Activated naive CD8-positive, alpha-beta T cell (primary cell): ENCODE results near the gene GBE1.

Experiments used
- H3K27ac Mint-ChIP-seq: one replicate; pipeline ENCODE4 v1.8.0; 2021; ENCODE audit warnings: mixed read lengths
- H3K27me3 Mint-ChIP-seq: one replicate; pipeline ENCODE4 v1.8.0; 2021; ENCODE audit warnings: mixed read lengths
- H3K36me3 Mint-ChIP-seq: one replicate; pipeline ENCODE4 v1.8.0; 2021; ENCODE audit warnings: mixed read lengths
- H3K4me1 Mint-ChIP-seq: one replicate; pipeline ENCODE4 v1.8.0; 2021; ENCODE audit warnings: low read depth, mixed read lengths
- H3K4me3 Mint-ChIP-seq: one replicate; pipeline ENCODE4 v1.8.0; 2021; ENCODE audit warnings: mild to moderate bottlenecking, mixed read lengths
- H3K9me3 Mint-ChIP-seq: one replicate; pipeline ENCODE4 v1.8.0; 2021; ENCODE audit warnings: low read depth, mixed read lengths

GBE1 gene

DNA sequence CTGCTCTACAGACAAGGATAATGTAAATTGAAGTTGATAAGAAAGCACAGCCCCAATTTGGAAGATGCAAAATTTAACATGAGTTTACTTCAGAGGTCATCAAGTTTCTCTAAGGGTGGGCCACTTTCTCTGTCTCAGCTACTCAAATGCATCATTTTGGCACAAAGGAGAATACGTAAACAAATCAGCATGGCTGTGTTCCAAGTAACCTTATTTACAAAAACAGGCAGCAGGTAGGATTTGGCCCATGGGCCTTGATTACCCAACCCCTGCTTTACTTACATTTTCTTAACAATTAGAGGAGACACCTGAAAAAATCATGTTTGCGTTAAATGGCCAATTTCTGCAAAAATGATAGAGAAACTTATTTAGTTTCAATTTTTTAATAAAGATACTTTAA, 181.7 kb downstream of the GBE1 start:
- Mint-ChIP-seq H3K36me3 (peaks cover 4% of the 10 kb centered on the region), H3K9me3 (no peaks in the 10 kb centered on the region), H3K4me1 (no peaks in the 10 kb centered on the region), H3K27ac (no peak overlapping the region), H3K4me3 (no peak overlapping the region), H3K27me3 (no peaks in the 10 kb centered on the region)

DNA sequence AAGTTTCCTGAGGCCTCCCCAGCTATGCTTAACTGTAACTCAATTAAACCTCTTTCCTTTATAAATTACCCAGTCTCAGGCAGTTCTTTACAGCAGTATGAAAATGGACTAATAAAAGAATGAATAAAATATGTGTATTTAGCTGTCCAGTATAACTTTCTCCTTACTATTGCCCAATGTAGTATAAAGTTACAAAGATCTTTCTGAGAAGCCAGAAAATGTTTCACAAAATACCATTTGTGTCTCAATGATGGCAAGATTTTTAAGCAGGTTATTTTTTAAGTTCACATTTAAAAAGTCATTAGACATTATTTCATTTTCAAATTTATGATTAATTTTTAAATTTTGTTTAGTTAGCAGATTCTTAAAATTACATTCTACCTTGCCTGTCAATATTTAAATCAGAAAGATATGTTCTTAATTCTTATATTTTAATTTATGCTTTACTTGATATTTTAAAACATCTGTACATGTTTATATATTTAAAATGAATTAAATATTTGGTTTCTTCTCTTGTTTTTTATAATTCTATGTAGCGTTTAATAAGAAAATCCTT, 189.2 kb downstream of the GBE1 start:
- H3K27ac Mint-ChIP-seq, result no peak overlapping the region
- no peak overlapping the region for H3K4me3 Mint-ChIP-seq
- no peaks in the 10 kb centered on the region for H3K27me3 Mint-ChIP-seq
- peaks cover 6% of the 10 kb centered on the region for H3K9me3 Mint-ChIP-seq
- H3K36me3 Mint-ChIP-seq, result peaks cover 9% of the 10 kb centered on the region
- H3K4me1 Mint-ChIP-seq, result no peaks in the 10 kb centered on the region

DNA sequence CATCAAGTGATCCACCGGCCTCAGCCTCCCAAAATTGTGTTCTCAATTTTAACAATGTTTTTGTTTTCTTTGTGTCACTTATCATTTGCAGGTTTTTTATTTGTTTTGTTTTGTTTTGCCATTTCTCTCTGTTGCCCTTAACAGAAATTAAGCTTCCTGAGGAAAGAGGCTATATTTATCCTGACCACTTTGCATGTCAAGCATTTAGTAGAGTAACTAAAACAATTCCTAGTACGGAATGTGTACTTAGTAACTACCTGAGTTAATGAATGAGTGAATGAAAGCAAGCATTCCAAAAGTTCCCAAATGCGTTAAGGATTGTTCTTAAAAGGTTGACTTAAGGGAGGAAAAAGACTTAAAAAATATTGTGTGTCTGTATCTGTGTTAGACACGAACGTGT, 193.1 kb downstream of the GBE1 start:
- no peaks in the 10 kb centered on the region for H3K27me3 Mint-ChIP-seq
- H3K27ac Mint-ChIP-seq, result no peak overlapping the region
- peaks cover 22% of the 10 kb centered on the region for H3K36me3 Mint-ChIP-seq
- H3K4me1 Mint-ChIP-seq, result no peaks in the 10 kb centered on the region
- H3K9me3 Mint-ChIP-seq, result peaks cover 16% of the 10 kb centered on the region
- H3K4me3 Mint-ChIP-seq, result no peak overlapping the region

DNA sequence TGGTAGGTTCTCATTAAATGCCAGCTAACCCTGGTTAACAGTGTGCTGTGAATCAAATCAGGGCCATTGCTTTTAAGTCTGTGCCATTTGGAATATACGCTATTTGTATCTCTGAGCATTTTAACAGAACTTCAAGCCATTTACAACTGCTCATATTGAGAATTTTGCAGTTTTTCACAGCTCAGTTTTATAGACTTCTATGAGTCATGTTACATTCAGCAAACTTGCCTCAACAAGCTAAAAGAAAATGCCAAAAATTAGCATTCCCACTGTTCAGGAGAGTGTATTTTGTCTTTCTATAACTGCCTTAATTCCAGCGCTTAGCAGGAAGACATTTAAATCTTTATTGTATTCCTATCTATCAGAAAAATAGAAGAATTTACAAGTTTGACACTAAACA, 196.4 kb downstream of the GBE1 start:
- Mint-ChIP-seq H3K9me3 (peaks cover 16% of the 10 kb centered on the region), H3K27ac (no peak overlapping the region), H3K27me3 (no peaks in the 10 kb centered on the region), H3K36me3 (peaks cover 22% of the 10 kb centered on the region), H3K4me1 (no peaks in the 10 kb centered on the region), H3K4me3 (no peak overlapping the region)

GRCh38 chr3:81558106-81558505, 203.3 kb downstream of the GBE1 start:
- Mint-ChIP-seq H3K36me3 (peaks cover 2% of the 10 kb centered on the region), H3K27ac (no peak overlapping the region), H3K4me1 (no peaks in the 10 kb centered on the region), H3K27me3 (no peaks in the 10 kb centered on the region), H3K4me3 (no peak overlapping the region), H3K9me3 (no peaks in the 10 kb centered on the region)

DNA sequence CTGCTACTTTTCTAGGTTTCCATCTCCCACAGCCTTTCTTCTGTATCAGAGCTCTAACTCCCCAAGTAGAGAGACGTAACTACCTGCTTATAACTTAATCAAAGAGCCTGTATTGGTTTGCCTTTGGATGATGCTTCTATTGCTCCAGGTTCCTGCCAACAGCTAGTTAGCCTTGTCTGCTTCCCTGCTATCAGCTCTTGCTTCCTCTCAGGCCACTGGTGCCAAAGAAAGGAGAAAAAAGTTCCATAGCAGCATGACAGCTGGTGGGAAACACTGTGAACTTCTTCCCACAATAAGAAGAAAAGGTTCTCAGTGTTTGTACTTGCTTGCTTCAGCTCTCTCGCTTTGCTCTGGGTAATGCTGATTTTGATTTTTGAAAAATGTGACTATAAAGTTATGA, 206.6 kb downstream of the GBE1 start:
- no peak overlapping the region for H3K4me3 Mint-ChIP-seq
- no peaks in the 10 kb centered on the region for H3K27me3 Mint-ChIP-seq
- H3K9me3 Mint-ChIP-seq, result no peaks in the 10 kb centered on the region
- H3K27ac Mint-ChIP-seq, result no peak overlapping the region
- H3K4me1 Mint-ChIP-seq, result no peaks in the 10 kb centered on the region
- peaks cover 9% of the 10 kb centered on the region for H3K36me3 Mint-ChIP-seq

DNA sequence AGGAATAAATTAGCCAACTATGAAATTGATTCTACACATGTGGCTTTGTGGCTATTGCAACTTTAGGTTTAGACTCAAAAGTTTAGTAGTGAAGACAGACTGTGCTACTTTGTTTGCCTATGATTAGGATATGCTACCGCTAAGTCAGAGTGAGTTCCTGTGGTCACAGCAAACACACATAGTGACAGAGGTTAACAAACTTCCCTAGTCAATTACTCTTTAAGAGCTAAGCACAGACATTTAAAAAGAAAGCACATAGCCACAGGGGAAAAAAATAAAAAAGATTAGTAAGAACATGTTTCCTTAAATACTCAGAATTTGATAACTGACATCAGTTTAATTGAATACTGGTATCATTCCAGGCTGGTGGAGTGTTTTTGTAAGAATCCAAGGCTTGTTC, 207.1 kb downstream of the GBE1 start:
- Mint-ChIP-seq H3K27ac (no peak overlapping the region), H3K27me3 (no peaks in the 10 kb centered on the region), H3K9me3 (no peaks in the 10 kb centered on the region), H3K36me3 (peaks cover 9% of the 10 kb centered on the region), H3K4me1 (no peaks in the 10 kb centered on the region), H3K4me3 (no peak overlapping the region)

GRCh38 chr3:81550415-81550814, 211.0 kb downstream of the GBE1 start:
- Mint-ChIP-seq H3K4me1 (no peaks in the 10 kb centered on the region), H3K36me3 (peaks cover 14% of the 10 kb centered on the region), H3K9me3 (no peaks in the 10 kb centered on the region), H3K27me3 (no peaks in the 10 kb centered on the region), H3K4me3 (no peak overlapping the region), H3K27ac (no peak overlapping the region)

GRCh38 chr3:81549831-81550230, 211.6 kb downstream of the GBE1 start:
- Mint-ChIP-seq H3K27me3 (no peaks in the 10 kb centered on the region), H3K36me3 (peaks cover 14% of the 10 kb centered on the region), H3K9me3 (no peaks in the 10 kb centered on the region), H3K4me1 (no peaks in the 10 kb centered on the region), H3K27ac (no peak overlapping the region), H3K4me3 (no peak overlapping the region)

GRCh38 chr3:81549388-81549787, 212.1 kb downstream of the GBE1 start:
- H3K27ac Mint-ChIP-seq, result no peak overlapping the region
- no peaks in the 10 kb centered on the region for H3K4me1 Mint-ChIP-seq
- peaks cover 14% of the 10 kb centered on the region for H3K36me3 Mint-ChIP-seq
- no peaks in the 10 kb centered on the region for H3K27me3 Mint-ChIP-seq
- no peak overlapping the region for H3K4me3 Mint-ChIP-seq
- H3K9me3 Mint-ChIP-seq, result no peaks in the 10 kb centered on the region

GRCh38 chr3:81545572-81545971, 215.9 kb downstream of the GBE1 start:
- H3K27ac Mint-ChIP-seq, result no peak overlapping the region
- peaks cover 9% of the 10 kb centered on the region for H3K36me3 Mint-ChIP-seq
- H3K4me3 Mint-ChIP-seq, result no peak overlapping the region
- no peaks in the 10 kb centered on the region for H3K4me1 Mint-ChIP-seq
- H3K27me3 Mint-ChIP-seq, result no peaks in the 10 kb centered on the region
- H3K9me3 Mint-ChIP-seq, result no peaks in the 10 kb centered on the region

- no peak overlapping the region for H3K27ac Mint-ChIP-seq
- no peaks in the 10 kb centered on the region for H3K9me3 Mint-ChIP-seq
- H3K4me3 Mint-ChIP-seq, result no peak overlapping the region
- peaks cover 9% of the 10 kb centered on the region for H3K36me3 Mint-ChIP-seq
- no peaks in the 10 kb centered on the region for H3K4me1 Mint-ChIP-seq
- no peaks in the 10 kb centered on the region for H3K27me3 Mint-ChIP-seq
Observed at GRCh38 chr3:81544385-81544784, 217.1 kb downstream of the GBE1 start.

GRCh38 chr3:81540787-81541186, 220.7 kb downstream of the GBE1 start:
- no peak overlapping the region for H3K27ac Mint-ChIP-seq
- no peaks in the 10 kb centered on the region for H3K9me3 Mint-ChIP-seq
- H3K4me3 Mint-ChIP-seq, result no peak overlapping the region
- no peaks in the 10 kb centered on the region for H3K4me1 Mint-ChIP-seq
- no peaks in the 10 kb centered on the region for H3K27me3 Mint-ChIP-seq
- peaks cover 9% of the 10 kb centered on the region for H3K36me3 Mint-ChIP-seq

DNA sequence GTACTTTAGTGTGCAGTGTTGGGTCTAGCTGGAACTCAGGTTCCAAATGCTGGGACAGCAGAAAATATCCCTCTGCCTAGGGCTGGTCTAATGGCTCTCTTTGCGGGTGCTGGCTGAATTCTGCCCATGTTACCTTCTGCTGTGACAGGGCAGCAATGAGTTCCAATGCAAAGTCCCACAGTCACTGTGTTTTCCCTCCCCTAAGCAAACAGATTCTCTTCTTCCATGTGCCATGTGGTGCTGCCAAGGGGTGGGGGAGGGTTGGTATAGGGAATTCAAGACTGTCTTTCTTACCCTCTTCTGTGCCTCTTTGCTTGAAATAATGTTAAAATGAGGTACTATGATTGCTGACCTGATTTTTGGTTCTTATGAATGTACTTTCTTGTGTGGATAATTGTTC, 229.6 kb downstream of the GBE1 start:
- Mint-ChIP-seq H3K4me1 (no peaks in the 10 kb centered on the region), H3K27me3 (no peaks in the 10 kb centered on the region), H3K9me3 (peaks cover 24% of the 10 kb centered on the region), H3K27ac (no peak overlapping the region), H3K36me3 (peaks cover 49% of the 10 kb centered on the region), H3K4me3 (no peak overlapping the region)

- Mint-ChIP-seq H3K27ac (no peak overlapping the region), H3K27me3 (no peaks in the 10 kb centered on the region), H3K36me3 (peaks cover 49% of the 10 kb centered on the region)
Observed at GRCh38 chr3:81531263-81531662, 230.2 kb downstream of the GBE1 start.

DNA sequence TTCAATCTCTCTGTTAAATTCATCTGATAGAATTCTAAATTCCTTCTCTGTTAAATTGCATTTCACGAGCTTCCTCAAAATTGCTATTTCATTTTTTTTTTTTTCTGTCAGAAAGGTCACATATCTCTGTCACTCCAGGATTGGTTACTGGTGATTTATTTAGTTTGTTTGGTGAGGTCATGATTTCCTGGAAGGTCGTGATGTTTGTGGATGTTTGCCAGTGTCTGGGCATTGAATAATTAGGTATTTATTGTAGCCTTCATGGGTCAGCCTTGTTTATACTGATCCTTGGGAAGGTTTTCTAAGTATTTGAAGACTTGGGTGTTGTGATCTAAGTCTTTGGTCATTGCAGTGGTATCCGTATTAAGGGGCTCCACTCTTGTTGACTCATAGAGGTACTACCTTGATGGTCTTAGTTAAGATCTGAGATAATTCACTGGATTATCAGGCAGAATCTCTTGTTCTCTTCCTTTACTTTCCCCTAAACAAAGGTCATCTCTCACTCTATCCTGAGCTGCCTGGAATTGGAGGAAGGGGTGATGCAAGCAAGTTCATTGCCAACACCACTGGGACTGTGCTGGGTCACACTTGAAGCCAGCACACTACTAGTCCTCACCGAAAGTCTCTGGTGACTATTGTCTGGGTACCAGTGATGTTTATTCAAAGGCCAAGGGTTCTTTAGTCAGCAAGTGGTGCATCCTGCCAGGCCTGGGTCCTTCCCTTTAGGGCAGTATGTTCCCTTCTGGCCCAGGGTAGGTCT, 231.1 kb downstream of the GBE1 start:
- Mint-ChIP-seq H3K4me3 (no peak overlapping the region), H3K9me3 (peaks cover 24% of the 10 kb centered on the region), H3K36me3 (peaks cover 49% of the 10 kb centered on the region), H3K27me3 (no peaks in the 10 kb centered on the region), H3K27ac (no peak overlapping the region), H3K4me1 (no peaks in the 10 kb centered on the region)

More at GRCh38 chr3:81531263-81531662, 230.2 kb downstream of the GBE1 start:
- peaks cover 24% of the 10 kb centered on the region for H3K9me3 Mint-ChIP-seq
- no peaks in the 10 kb centered on the region for H3K4me1 Mint-ChIP-seq
- no peak overlapping the region for H3K4me3 Mint-ChIP-seq
